Measurements from ENCODE around the gene TEKT5.

The TEKT5 gene

GRCh38 chr16:10600782-10601443 lies 93.8 kb downstream of the TEKT5 start:
- no peak for DNase-seq
- no peak overlapping the region for H3K4me3 ChIP-seq (ENCODE audit: low read depth, low read length)
- H3K4me1 ChIP-seq, result no peaks in the 10 kb centered on the region
- H3K9me3 ChIP-seq, result no peaks in the 10 kb centered on the region; the same call in 1 of the 2 replicates
- no peaks in the 10 kb centered on the region for H3K36me3 ChIP-seq
- TF ChIP-seq CTCF (IDR thresholded peaks at IDR 0.05; ENCODE audit: low read depth, low read length), result no peak
- H3K27me3 ChIP-seq, result no peaks in the 10 kb centered on the region

GRCh38 chr16:10599626-10600025 lies 95.1 kb downstream of the TEKT5 start:
- Histone ChIP-seq H3K4me3 (ENCODE audit: low read depth, low read length) (no peak overlapping the region), H3K36me3 (no peaks in the 10 kb centered on the region), H3K27me3 (no peaks in the 10 kb centered on the region), H3K9me3 (no peaks in the 10 kb centered on the region; the same call in 1 of the 2 replicates), H3K4me1 (no peaks in the 10 kb centered on the region)
- no peak for TF ChIP-seq CTCF (IDR thresholded peaks at IDR 0.05; ENCODE audit: low read depth, low read length)
- DNase-seq, result no peak

GRCh38 chr16:10598157-10598556 lies 96.6 kb downstream of the TEKT5 start:
- no peaks in the 10 kb centered on the region for H3K4me1 ChIP-seq
- DNase-seq, result no peak
- H3K27me3 ChIP-seq, result no peaks in the 10 kb centered on the region
- TF ChIP-seq CTCF (IDR thresholded peaks at IDR 0.05; ENCODE audit: low read depth, low read length), result no peak
- no peaks in the 10 kb centered on the region; the same call in 1 of the 2 replicates for H3K9me3 ChIP-seq
- H3K36me3 ChIP-seq, result no peaks in the 10 kb centered on the region
- H3K4me3 ChIP-seq (ENCODE audit: low read depth, low read length), result no peak overlapping the region

GRCh38 chr16:10597187-10597601 lies 97.5 kb downstream of the TEKT5 start:
- no peaks in the 10 kb centered on the region for H3K36me3 ChIP-seq

GRCh38 chr16:10594312-10594950 lies 100.3 kb downstream of the TEKT5 start:
- no peak for DNase-seq
- Histone ChIP-seq H3K27me3 (no peaks in the 10 kb centered on the region), H3K4me1 (no peaks in the 10 kb centered on the region), H3K36me3 (no peaks in the 10 kb centered on the region), H3K4me3 (ENCODE audit: low read depth, low read length) (no peak overlapping the region), H3K9me3 (no peaks in the 10 kb centered on the region; the same call in 1 of the 2 replicates)
- TF ChIP-seq CTCF (IDR thresholded peaks at IDR 0.05; ENCODE audit: low read depth, low read length), result no peak

More at GRCh38 chr16:10597187-10597601, 97.5 kb downstream of the TEKT5 start:
- H3K27me3 ChIP-seq, result no peaks in the 10 kb centered on the region
- H3K4me1 ChIP-seq, result no peaks in the 10 kb centered on the region
- no peak for TF ChIP-seq CTCF (IDR thresholded peaks at IDR 0.05; ENCODE audit: low read depth, low read length)
- no peaks in the 10 kb centered on the region; the same call in 1 of the 2 replicates for H3K9me3 ChIP-seq
- no peak for DNase-seq
- H3K4me3 ChIP-seq (ENCODE audit: low read depth, low read length), result no peak overlapping the region

- Histone ChIP-seq H3K9me3 (no peaks in the 10 kb centered on the region; the same call in 1 of the 2 replicates), H3K27me3 (no peaks in the 10 kb centered on the region), H3K4me1 (no peaks in the 10 kb centered on the region), H3K36me3 (no peaks in the 10 kb centered on the region), H3K4me3 (ENCODE audit: low read depth, low read length) (no peak overlapping the region)
- no peak for TF ChIP-seq CTCF (IDR thresholded peaks at IDR 0.05; ENCODE audit: low read depth, low read length)
- DNase-seq, result no peak
These were observed 102.1 kb downstream of the TEKT5 start for GRCh38 chr16:10592611-10593010.

All from BE2C (cell line).